GM18499 (cell line): Measurements from ENCODE around the gene LRSAM1.

ENCODE experiments used
- ATAC-seq: cut with Tn5 transposase; IDR thresholded peaks from one replicate; pipeline ENCODE4 v1.9.1; 2021; ENCODE audit warnings: moderate number of reproducible peaks; ENCODE audit not compliant: insufficient read depth, unreplicated experiment

LRSAM1 gene

GRCh38 chr9:127423934-127424675, 27.2 kb upstream of the LRSAM1 start, which contains the start of gene ZNF79:
ZNF79 (plus strand) TSS chr9:127424382; CDS start chr9:127424788, 406 bp downstream.
- no peak for ATAC-seq

- no peak for ATAC-seq
Measured at GRCh38 chr9:127424676-127424999, 26.7 kb upstream of the LRSAM1 start.

GRCh38 chr9:127426756-127427155, 24.6 kb upstream of the LRSAM1 start:
- ATAC-seq = no peak

- ATAC-seq = no peak
Measured at GRCh38 chr9:127428348-127428747, 23.0 kb upstream of the LRSAM1 start.

GRCh38 chr9:127430415-127430814, 20.9 kb upstream of the LRSAM1 start:
- no peak for ATAC-seq

GRCh38 chr9:127437497-127438264, 13.6 kb upstream of the LRSAM1 start:
- no peak for ATAC-seq

GRCh38 chr9:127438394-127438793, 12.9 kb upstream of the LRSAM1 start:
- no peak for ATAC-seq

GRCh38 chr9:127444283-127444920, 6.9 kb upstream of the LRSAM1 start:
- ATAC-seq = no peak

- no peak for ATAC-seq
Measured at GRCh38 chr9:127444921-127445850, 6.1 kb upstream of the LRSAM1 start.

- ATAC-seq = no peak
Measured at GRCh38 chr9:127445851-127446712, 5.2 kb upstream of the LRSAM1 start.

GRCh38 chr9:127446713-127447415, 4.4 kb upstream of the LRSAM1 start:
- ATAC-seq = no peak

- no peak for ATAC-seq
Measured at GRCh38 chr9:127447416-127448111, 3.7 kb upstream of the LRSAM1 start.

- ATAC-seq = no peak
Measured at GRCh38 chr9:127448112-127448805, 3.1 kb upstream of the LRSAM1 start.

GRCh38 chr9:127449332-127449966, 1.9 kb upstream of the LRSAM1 start:
- ATAC-seq = no peak

GRCh38 chr9:127450243-127450760, 1.0 kb upstream of the LRSAM1 start:
- no peak for ATAC-seq

GRCh38 chr9:127451608-127451857, 223 bp downstream of the LRSAM1 start:
- ATAC-seq = no peak
